SH-SY5Y (cell line): ENCODE results near the gene NTM.

Experiments used
- GATA2 ChIP-seq: IDR thresholded peaks from 2 replicates; pipeline ENCODE4 v1.6.1; 2011; ENCODE audit warnings: mild to moderate bottlenecking, low read depth, low read length
- GATA3 ChIP-seq: IDR thresholded peaks from 2 replicates; pipeline ENCODE4 v1.6.1; 2011; ENCODE audit warnings: low read depth, mild to moderate bottlenecking, low read length, moderate library complexity

DNA sequence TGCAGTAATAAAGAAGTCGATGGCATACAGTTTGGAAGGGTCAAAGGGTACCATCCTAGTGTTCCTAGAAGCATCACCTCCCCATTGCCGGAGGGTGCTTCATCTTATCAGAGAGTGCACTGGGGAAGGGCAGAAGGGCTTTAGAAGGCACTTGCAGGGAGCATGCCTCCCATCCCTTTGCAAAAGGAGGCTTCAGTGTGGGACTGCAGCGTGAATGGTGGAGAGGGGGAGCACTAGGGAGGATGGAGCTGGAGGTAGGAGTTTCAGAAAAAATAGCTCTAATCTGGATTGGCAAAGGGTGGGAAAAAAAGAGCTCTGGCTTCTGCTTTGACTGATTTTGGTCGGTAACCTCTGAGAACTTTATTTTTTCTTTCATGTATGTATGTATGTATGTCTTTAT, 5.0 kb downstream of the NTM start:
- no peak for TF ChIP-seq GATA2
- TF ChIP-seq GATA3: no peak
